Stimulated activated CD4-positive, alpha-beta T cell treated with anti-CD3 and anti-CD28 coated beads, Interleukin-12 subunit alpha, Interleukin-12 subunit beta, amount 100 ng/mL, for 48 hours (primary cell): Measurements from ENCODE around the gene PDK2.

Experiments
- DNase-seq, 3 donors: peaks; one replicate each; pipeline ENCODE4 v3.0.0-alpha.2; 2020; ENCODE audit warnings: low read depth in 2 of 3, low spot score in 1 of 3

Gene PDK2

DNA sequence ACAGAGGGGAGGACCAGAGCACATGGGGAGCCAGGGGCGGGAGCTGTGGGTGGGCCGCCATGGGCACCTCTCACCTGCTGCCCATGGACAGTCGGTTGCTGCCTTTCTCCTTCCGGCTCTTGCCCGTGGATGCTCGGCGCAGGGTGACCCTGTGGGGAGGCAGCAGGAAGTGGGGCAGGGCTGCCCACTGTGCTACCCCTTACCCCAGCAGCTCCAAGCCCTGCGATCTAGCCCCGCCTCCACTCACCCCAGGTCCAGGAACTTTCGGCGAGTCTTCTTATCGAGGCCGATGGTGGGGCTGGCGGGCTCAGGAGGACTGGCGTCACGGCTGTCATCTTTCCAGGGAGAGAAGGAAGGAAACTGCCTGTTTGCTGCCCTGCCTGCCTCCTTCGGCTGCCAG is 20.6 kb downstream of the PDK2 start:
- no peak for DNase-seq

DNA sequence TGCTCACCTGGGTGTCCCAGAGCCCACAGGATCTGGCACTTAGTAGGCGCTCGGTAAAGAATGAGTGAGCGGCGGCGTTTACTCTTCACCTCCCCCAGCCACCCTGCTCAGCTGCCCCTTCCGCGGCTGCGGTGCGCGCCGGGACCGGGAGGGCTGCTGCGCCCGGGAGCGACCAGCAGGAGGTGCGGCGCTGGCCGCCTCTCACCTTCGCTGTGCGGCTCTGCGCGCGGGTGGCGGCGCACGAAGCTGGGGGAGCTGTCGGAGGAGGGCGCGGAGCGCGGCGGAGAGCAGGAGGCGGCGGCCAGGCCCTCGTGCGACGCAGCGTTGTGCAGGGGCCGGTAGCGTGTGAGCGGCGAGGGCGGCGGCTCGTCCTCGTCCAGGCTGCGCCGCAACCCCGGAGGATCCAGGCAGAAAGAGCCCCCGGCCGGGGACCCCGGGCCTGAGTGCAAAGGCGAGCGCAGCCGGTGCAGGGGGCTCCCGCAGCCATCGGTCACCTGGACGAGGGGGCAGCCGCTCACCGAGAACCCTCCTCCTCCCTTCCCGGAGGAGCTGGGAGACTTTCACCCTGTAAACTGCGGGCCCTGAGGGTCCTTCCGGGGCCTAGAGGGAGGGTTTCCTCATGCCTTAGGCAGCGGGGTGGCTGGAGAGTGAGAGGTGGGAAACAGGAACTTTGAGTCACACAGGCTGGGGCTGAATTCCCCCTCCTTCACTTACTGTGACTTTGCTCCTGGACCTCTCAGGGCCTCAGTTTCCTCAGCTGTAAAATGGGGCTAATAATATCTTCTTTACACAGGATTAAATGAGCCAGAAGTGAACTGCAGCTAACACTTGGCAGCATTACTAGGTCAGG is 22.3 kb downstream of the PDK2 start:
- DNase-seq = peak; percentile 33 to 53 (median 42)

DNA sequence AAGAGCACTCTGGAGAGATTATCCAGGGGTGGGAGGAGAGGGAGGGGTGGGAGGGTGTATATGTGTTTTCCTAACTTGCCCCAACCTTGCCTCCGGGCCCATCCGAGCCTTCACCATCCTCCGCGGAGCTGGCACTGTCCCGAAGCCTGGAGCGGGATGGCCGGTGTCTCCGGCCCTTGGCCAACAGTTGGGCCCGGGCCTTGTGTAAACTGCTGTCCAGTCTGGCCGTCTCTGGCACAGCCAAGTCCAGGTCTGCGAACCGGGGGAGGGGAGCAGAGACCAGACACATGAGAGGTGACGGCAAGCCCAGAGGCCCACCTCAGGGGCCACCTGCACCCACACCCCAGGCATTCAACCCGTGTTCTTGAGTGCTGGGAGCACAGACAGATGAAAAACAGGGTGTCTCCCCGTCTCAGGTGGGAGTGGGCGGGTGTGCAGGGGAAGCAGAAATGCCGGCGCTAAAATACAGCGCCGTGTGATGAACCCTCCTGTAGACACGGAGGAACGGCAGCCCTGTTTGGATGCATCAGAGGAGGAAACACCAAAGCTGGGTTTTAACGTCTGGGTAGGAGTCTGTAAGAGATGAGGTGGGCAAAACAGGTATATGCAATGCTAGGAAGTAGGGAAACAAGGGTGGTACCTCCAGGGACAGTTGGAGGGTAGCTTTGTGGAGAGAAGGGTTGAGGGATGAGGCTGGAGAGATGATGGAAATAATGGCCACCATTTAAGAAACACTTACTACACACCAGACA is 23.1 kb downstream of the PDK2 start:
- DNase-seq = no peak

DNA sequence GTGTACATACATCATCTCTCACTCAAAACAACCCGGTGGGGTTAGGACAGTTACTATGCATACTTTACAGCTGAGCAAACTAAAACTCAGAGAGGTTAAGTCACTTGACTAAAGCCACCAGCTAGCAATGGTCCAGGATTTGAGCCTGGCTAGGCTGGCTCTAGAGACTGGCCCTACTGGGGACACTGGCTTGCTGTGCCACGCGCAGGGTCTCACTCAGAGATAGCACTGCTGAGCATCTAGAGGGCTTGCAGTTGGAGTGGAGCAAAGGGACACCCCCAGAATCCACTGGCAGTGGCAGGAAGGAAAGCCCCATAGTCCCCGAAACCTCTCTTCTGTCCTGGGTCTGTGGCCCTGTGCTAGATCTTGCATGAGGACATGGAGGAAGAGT is 23.7 kb downstream of the PDK2 start:
- DNase-seq = no peak

DNA sequence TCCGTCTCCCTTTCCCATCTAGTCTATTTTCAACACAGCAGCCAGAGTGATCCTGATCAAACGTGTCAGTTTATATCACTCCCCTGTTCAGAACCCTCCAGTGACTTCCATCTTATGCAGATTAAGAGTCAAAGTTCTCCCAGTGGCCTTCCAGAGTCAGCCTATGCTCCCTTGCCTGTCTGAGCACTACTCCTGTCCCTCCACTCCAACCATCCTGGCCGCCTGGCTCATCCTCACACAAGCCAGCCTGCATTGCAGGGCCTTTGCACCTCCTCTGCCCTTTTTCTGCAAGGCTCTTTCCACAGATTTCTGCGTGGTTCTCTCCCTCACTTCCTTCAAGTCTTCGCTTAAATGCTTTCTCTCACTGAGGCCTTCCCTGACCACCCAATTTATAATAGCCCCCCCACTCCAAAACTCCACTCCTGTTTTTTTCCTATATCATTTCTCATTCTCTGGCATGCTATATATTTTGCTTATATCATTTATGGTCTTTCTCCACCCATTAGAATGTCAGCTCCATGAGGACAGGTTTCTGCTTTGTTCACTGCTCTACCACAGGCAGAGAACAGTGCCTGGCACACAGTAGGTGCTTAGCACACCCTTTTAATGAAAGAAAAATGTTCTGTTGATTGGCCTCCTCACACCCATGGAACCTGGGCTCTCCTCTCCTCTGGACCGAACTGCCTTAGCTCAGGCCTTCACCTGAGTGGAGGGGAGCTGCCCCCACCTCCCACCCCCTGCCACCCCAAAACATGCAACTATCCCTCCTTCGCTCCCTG is 25.5 kb downstream of the PDK2 start:
- no peak for DNase-seq

DNA sequence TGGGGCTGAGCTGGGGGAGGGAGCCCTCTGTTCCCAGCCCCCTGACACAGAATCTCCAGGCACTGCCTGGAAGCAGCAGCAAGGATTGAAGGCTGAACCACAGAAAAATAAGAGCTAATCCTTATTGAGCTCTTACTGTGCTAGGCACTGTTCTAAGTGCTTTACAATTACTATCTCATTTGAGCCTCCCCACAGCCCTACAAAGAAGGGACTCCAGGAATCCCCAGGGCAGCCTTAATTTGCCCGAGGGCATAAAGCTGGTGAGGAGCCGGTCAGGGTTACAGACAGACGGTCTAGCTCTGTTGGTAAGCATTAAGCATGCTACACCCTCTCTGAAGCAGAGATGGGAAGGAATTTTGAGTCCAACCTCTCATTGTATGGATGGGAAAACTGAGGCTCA is 27.8 kb downstream of the PDK2 start:
- no peak for DNase-seq

DNA sequence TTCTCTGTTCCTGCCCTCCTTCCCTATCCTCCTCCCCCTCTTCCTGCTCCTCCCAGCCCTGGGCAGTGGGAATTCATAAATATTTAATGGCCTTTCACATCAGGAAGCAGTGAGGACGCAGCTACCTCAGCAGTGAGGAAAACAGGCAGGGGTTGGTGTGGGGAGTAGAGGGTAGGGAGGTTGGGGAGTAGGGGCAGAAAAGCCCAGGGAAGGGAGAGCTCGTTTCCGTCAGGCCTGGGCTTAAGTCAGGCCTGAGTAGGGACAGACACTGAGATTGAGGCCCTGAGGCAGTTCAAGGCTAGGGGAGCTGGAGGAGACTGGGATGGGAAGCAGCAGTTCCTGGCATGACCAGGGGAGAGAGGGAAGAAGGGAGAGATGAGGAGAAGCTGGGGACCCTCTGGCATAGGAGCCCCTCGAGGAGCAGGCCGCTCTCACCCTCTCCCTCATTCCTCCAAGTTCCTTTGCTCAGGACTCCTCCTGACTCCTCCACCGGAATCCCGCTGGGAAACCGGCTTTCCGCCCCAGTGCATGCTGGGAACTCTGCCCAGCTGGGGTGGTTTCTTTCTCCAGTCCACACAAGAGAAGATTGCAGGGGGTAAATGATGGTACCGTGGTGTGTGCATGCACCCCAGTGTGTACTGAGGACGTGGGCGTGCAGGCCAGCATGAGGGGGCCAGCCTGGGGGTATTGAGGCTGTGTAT is 28.6 kb downstream of the PDK2 start:
- DNase-seq = no peak

DNA sequence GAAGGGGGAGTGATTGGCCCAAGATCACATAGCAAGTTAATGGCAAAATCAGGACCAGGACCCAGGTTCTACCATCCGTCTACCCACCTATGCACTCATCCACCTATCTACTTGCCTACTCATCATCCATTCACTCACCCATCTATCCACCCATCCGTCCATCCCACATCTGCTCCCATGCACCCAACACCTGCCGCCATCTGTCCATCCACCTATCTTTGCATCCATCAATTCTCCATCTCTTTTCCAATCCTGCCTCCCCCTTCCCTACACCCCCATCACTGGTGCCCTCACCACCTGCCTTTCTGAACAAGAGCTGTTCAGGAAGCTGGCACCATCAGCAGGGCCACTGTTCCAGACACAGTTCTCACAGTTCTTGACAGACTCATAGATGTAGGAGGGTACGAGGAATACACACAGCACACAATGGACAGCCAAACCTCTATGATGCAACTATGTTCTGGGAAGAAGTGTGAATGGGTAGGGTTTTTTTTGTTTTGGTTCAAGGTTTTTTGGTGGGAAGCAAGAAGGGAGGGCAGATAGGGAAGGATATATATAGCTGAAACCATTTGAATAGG is 30.4 kb downstream of the PDK2 start:
- no peak for DNase-seq

DNA sequence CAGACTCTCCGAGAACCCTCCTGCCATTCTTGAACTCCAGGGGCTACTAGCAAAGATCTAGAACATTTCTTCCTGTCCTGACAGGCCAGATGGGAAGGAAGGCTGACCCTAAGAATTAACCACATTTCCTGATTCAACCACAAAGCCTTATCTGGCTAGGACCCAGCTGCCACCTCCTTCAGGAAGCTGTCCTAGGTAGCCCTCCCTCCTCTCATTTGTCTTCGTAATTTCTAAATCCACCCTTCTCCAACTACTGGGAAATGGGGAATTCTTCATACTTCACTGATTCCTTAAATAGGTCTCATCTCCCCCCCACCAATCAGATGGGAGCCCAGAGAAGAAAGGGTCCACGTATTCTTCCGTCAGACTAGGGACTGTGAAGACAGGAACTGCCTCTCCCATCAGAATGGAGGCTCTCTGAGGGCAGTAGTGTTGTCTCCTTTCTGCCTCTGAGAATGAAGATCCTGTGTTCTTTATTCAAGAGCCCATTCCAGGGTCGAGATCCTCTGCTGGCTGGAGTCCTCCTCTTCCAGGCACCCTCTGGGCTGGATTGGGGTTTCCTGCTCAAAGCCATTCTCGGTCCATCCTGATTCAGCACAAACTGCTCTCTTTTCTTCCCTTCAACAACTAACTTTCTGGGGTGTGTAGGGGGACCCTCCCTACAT is 32.7 kb downstream of the PDK2 start:
- DNase-seq = no peak

DNA sequence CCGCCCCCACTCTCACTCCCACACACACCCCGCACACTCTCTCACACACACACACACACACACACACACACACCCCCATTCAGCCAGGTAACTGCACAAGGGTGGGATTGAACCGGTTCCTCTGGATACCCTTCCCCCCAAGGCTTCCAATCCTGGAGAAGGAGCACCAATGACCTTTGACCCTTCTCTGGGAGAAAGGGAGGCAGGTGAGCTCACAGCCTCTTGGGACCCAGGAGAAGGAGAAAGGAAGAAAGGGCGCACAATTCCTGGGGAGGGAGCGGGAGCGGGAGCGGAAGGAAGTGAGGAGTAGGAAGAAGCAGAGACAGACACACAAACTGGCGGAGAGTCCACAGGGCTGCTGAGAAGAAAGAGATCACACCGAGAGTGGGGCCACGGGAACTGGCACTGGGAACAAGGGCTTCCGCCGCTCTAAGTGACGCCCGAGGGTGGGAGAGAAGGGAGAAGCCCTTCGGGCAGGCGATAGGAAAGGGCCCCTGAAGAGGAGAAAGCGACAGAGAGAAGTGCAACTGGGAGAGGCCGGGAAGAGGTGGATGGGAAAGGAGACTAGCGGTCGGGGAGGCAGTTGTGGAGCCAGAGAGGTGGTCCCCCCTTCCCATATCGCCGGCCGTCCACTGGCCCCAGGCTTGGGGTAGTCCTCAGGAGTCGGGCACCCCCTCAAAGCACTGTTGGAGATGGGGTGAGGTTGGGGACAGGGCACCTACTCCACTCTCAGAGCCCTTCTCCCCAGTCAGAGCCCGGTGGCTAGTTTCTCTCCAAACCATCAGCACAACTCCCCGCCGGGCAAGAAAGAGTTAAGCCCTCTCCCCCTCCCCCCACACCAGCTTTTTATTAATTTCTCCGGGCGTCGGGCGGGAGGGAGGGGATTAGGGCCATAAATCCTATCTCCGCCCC is 33.5 kb downstream of the PDK2 start:
- DNase-seq = no peak

DNA sequence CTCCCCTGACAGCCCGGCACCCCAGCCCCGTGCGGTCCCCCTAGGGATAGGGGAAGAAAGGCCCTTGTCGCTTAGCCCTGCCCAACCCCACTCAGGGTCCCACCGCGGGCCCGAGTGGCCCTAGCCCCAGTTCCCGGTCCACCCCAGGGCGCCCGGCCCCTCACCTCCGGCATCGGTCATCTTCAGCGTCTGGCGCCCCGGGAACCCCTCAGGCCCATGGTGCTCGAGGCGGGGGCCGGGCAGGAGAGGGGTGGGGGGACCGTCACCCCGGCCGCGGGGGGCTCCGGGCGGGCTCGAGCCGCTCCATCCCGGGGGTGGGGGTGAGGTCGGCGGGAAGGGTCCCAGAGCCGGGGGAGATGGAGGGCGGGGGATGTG is 34.2 kb downstream of the PDK2 start:
- DNase-seq = no peak

DNA sequence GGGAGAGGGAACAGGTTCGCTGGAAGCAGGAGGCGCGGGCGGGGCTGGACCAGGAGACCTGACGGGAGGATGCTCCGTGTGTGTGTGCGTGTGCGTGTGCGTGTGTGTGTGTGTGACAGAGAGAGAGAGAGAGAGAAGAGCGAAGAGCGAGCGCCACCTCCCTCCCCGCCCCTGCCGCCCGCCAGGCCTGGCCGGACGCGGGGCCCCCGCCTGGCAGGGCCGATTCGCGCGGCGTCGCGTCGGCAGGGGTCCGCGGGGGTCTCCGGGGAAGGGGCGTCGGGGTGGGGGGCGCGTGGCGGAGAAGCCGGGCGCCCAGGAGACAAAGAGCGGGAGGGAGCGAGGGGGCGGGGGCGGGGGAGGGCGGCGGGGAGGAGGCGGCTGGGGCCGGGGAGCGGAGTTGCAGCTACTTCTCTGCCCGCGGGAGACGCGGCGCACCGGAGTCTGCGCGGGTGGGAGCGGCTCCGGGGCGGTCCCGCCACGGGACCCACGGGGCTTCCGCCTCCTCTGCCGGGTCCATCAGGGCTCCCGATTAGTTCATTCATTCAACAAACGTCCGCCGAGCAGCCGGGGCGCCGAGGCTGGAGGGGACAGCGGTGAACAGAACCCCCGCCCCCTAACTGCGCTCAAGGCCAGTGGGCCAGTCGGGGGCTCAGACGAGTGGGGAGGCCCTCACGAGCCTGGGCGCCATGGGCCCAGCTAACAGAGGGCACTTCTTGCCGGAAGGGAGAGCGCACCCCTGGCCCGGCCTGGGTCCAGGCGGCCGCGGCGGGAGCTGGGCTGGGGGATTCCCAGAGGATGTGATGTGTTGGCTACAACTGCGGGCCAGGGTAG is 34.8 kb downstream of the PDK2 start, which contains the start of gene SAMD14:
TSS of gene SAMD14 (minus strand) at position 433 of the 831 bp plus-strand sequence. CDS start 5,201 bp downstream, outside the sequence.
- DNase-seq = no peak

DNA sequence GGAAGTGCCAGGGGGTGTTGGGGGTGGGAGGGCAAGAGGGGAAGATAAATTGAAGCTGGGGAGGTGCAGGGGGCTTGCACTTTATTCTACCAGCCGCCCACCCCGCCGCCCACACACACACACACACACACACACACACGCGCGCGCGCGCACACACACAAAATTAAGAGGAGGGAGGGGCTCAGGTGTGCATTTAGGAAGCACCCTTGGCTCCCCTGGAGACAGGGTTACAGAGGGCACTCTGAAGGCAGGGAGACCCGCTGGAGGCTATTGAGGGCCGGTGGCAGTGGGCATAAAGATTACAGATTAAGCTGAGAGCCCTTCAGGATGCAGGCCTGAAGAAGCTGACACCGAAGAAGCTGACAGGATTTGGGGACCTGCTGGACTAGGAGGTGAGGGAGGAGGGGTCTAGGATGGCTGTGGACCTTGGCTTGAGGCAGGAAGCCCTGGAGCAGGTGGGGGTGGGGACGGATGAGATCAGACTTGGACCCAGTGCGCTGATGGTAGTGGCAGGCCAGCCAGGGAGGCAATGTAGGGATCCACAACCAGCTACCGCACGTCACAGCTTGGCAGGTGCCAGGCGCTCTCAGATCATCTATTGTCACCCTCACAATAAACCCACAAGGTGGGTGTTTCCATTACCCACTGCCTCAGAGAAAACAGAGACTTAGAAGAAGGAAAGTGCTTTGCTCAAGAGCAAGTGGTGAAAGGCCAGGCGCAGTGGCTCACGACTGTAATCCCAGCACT is 35.6 kb downstream of the PDK2 start:
- DNase-seq = no peak

DNA sequence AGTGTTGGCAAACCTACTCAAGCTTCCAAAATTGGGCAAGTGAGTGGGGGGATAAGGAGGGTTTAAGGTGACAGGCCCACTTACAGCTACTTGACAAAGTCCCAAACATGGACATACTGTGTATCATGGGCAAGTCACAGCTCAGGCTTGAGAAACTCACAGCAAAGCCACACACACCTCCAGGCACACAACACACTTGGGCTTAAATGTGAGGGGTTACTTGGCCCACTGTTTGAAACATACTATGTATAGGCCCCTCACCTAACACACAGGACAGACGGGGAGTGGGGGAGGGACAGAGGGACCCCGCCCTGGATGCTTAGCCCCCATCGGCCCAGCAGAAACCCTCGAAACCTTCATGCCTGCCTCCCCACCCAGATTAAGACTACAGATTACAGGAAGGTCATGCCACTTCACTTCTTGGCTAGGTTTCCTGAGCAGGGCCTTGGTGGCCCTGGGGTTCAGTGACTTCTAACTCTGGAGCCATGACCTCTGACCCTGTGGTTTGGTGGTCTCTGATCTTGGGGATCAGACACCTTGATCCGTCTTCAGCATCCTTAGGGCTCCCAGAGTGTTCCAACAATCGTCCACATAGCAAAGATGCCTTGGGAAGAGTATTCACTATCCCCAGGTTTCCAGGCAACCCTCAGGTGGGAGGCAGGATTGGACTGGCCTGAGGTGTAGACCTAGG is 37.1 kb downstream of the PDK2 start:
- no peak for DNase-seq

DNA sequence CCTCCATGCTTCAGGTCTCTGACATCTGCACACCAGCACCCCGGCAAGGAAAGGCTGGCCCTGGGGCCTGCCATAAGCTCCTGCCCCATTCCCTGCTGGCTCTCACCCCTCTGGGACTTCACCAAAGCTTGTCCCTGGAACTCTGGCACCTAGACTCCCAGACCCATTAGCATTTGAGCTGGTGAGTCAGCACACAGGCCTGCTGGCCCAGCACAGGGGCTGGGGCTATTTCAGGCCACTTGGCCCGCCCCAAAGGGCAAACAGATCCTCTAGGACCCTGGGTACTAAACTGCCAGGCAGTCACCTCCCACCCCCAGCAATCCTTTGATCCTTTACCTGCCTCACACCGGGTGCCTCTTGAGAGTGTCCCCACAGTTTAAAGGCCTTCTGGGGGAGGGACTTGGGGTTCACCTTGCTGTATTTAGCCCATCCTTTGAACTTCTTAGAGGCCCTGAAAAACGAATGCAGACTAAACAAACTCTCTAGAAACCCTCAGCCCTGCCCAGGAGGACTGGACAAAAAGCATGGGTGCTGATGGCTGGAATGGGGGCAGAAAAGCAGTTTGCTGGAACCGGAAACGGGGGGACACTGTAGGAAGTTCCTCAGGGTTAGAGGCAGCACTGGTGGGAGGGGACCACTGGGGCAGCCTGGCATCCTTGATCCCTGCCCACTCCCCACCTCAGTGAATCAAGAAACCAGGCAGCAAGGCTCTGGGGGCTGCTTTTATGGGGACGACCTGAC is 38.0 kb downstream of the PDK2 start:
- DNase-seq = no peak

DNA sequence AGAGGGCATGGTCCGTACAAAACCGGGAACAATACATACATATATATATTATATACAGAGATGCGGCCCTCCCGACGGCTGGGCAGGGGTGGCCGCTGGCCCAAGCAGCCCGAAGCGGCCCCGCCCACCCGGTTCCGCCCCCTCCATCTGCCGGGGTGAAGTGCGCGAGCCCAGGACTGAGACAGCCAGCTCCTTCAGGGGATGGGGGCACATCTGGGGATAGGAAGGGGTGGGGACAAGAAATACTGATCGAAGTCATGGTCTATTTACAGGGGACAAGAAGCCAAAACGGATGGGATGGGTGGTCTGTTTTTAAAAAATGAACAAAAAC is 38.6 kb downstream of the PDK2 start:
- DNase-seq = no peak
